ENCODE data around the gene BABAM1. TPM values are rescaled to one million over a fixed set of nuclear protein-coding genes. Genes with fewer than 3 reads are reported as not detected.

The BABAM1 gene
- total RNA-seq, 1 donor from 2014 or later: 83.3 TPM

DNA sequence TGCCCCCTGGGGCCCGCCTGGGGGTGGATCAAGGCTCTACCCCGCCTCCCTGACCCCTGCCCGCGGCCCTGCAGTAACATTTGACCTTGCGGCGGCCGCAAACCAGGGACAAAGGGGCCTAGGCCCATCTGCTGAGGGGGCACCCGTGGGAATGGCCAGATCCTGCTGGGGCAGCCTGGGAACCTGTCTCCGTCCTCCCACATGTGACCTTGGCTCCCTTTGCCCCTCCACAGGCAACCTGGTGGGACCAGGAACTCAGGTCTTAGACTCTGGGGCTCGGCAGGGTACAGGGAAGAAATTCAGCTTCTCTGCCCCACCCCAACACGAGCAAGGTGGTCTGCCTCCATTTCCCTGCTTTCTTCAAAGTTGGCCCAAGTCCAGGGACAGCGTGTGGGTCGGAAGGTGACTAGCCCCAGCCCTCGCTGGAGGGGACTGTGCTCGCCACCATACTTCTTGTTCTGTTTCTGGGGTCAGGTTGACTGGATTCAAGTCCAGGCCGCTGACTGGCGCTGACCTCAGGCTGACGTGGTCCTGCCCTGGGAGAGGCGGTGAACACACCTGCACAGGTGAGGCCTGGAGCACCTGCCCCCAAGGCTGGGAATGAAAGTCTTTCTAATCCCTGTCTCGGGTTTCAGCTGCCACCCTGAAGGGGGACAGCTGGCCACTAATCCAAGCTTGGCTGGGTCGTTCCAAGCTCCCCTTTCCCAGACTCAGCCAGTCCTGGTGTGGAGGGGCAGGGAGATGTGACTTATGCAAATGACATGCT, 19.0 kb upstream of the BABAM1 start:
- no peaks in the 10 kb centered on the region for H3K36me3 Mint-ChIP-seq (ENCODE audit: low read depth)
- TF ChIP-seq, protein P1, sequence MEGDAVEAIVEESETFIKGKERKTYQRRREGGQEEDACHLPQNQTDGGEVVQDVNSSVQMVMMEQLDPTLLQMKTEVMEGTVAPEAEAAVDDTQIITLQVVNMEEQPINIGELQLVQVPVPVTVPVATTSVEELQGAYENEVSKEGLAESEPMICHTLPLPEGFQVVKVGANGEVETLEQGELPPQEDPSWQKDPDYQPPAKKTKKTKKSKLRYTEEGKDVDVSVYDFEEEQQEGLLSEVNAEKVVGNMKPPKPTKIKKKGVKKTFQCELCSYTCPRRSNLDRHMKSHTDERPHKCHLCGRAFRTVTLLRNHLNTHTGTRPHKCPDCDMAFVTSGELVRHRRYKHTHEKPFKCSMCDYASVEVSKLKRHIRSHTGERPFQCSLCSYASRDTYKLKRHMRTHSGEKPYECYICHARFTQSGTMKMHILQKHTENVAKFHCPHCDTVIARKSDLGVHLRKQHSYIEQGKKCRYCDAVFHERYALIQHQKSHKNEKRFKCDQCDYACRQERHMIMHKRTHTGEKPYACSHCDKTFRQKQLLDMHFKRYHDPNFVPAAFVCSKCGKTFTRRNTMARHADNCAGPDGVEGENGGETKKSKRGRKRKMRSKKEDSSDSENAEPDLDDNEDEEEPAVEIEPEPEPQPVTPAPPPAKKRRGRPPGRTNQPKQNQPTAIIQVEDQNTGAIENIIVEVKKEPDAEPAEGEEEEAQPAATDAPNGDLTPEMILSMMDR (IDR thresholded peaks at IDR 0.05): no peak
- DNase-seq (ENCODE audit: low spot score): no peak
- peaks cover 32% of the 10 kb centered on the region for H3K4me1 Mint-ChIP-seq (ENCODE audit: low read depth)
- no peaks in the 10 kb centered on the region for H3K9me3 Mint-ChIP-seq (ENCODE audit: low read depth)
- H3K27me3 Mint-ChIP-seq (ENCODE audit: low read depth): no peaks in the 10 kb centered on the region
- no peak overlapping the region for H3K4me3 Mint-ChIP-seq (ENCODE audit: unreplicated experiment)
- no peak overlapping the region for H3K27ac Mint-ChIP-seq (ENCODE audit: unreplicated experiment)

DNA sequence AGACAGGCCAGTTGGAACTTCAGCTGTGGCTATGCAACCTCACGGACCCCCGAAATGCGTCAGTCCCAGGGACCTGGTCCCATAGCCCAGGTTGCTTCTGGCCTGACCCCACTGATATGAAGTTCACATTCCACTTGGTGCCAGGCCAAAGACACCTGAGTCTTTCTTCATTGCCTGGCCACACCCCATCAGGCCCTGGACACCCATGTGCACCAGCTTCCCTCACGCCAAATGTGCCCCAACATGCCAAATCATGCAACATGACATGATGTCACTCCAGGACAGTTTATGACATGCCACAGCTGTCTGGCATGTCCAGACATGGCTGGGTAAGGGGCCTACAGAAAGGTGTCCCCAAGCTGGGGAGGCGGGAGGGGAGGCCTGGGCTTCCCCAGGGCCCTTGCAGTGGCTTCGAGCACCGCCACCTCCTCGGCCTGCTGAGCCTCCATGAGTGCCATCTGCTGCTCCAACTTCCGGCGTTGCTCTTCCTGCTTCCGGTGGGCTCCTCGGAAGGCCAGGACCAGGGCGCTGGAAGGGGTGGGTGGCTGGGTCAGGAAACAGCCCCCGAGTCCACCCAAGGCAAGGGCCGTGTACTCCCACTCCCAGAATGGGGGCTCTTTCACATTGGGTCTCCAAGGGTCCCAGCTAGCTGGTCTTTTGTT, 17.2 kb upstream of the BABAM1 start:
- H3K27ac Mint-ChIP-seq (ENCODE audit: unreplicated experiment): no peak overlapping the region
- no peaks in the 10 kb centered on the region for H3K27me3 Mint-ChIP-seq (ENCODE audit: low read depth)
- no peaks in the 10 kb centered on the region for H3K9me3 Mint-ChIP-seq (ENCODE audit: low read depth)
- no peak for DNase-seq (ENCODE audit: low spot score)
- H3K36me3 Mint-ChIP-seq (ENCODE audit: low read depth): no peaks in the 10 kb centered on the region
- TF ChIP-seq, protein P1 (IDR thresholded peaks at IDR 0.05): no peak
- H3K4me3 Mint-ChIP-seq (ENCODE audit: unreplicated experiment): no peak overlapping the region
- H3K4me1 Mint-ChIP-seq (ENCODE audit: low read depth): peaks cover 28% of the 10 kb centered on the region

DNA sequence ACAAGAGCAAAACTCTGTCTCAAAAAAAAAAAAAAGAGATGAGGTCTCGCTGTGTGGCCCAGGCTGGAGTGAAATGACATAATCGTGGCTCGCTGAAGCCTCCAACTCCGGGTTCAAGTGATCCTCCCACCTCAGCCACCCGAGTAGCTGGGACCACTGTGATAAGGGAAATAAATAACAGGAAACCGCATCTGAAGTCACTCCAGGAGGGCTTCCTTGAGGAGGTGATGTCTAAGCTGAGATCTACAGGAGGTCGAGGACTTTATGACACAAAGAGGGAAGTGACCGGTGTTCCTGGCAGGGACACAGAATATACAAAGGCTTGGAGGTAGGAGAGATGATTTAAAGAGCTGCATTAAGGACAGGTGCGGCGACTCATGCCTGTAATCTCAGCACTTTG, 12.6 kb upstream of the BABAM1 start:
- H3K4me3 Mint-ChIP-seq (ENCODE audit: unreplicated experiment): no peak overlapping the region
- H3K36me3 Mint-ChIP-seq (ENCODE audit: low read depth): no peaks in the 10 kb centered on the region
- no peak overlapping the region for H3K27ac Mint-ChIP-seq (ENCODE audit: unreplicated experiment)
- no peak for DNase-seq (ENCODE audit: low spot score)
- H3K4me1 Mint-ChIP-seq (ENCODE audit: low read depth): peaks cover 7% of the 10 kb centered on the region
- no peaks in the 10 kb centered on the region for H3K27me3 Mint-ChIP-seq (ENCODE audit: low read depth)
- no peaks in the 10 kb centered on the region for H3K9me3 Mint-ChIP-seq (ENCODE audit: low read depth)
- TF ChIP-seq, protein P1 (IDR thresholded peaks at IDR 0.05): no peak

DNA sequence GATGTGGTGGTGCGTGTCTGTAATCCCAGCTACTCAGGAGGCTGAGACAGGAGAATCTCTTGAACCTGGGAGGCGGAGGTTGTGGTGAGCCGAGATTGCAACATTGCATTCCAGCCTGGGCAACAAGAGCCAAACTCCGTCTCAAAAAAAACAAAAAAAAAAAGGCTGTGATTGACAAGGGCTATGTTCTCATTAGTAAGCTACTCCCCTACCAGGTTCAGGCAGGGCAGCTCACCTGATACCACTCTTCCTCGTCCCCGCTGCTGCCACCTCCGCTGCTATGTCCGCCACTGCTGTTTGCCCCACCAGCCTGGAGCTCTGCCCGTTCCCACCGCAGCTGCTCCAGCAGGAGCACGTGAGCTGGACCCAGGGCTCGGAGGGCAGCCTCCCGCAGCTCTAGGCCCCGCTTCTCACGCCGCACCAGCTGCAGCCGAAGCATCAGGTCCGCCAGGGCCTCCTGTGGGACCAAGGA, 12.1 kb upstream of the BABAM1 start:
- H3K9me3 Mint-ChIP-seq (ENCODE audit: low read depth): no peaks in the 10 kb centered on the region
- H3K4me1 Mint-ChIP-seq (ENCODE audit: low read depth): peaks cover 7% of the 10 kb centered on the region
- no peak for DNase-seq (ENCODE audit: low spot score)
- TF ChIP-seq, protein P1 (IDR thresholded peaks at IDR 0.05): no peak
- no peaks in the 10 kb centered on the region for H3K36me3 Mint-ChIP-seq (ENCODE audit: low read depth)
- H3K4me3 Mint-ChIP-seq (ENCODE audit: unreplicated experiment): no peak overlapping the region
- no peak overlapping the region for H3K27ac Mint-ChIP-seq (ENCODE audit: unreplicated experiment)
- no peaks in the 10 kb centered on the region for H3K27me3 Mint-ChIP-seq (ENCODE audit: low read depth)

DNA sequence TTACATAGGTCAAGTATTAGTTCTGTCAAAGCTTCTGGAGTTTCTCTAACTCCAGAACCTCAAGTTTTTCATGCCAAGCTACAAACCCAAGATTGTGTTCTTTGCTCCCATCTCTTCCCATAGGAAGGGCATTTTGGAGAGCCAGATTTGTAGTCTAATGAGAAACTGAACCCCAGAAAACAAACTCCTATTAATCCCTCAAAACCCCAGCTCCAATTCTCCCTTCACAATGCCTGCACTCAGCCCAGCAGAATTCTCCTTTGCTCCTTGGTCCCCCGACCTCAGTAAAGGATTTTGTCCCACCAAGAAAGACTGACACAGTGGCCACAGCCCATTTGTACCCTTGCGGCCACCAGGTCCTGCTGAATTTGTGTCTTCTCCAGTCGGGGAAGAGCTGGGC, 11.1 kb upstream of the BABAM1 start:
- H3K27ac Mint-ChIP-seq (ENCODE audit: unreplicated experiment): no peak overlapping the region
- no peaks in the 10 kb centered on the region for H3K36me3 Mint-ChIP-seq (ENCODE audit: low read depth)
- no peak for DNase-seq (ENCODE audit: low spot score)
- TF ChIP-seq, protein P1 (IDR thresholded peaks at IDR 0.05): no peak
- no peak overlapping the region for H3K4me3 Mint-ChIP-seq (ENCODE audit: unreplicated experiment)
- H3K9me3 Mint-ChIP-seq (ENCODE audit: low read depth): no peaks in the 10 kb centered on the region
- peaks cover 10% of the 10 kb centered on the region for H3K4me1 Mint-ChIP-seq (ENCODE audit: low read depth)
- peaks cover 2% of the 10 kb centered on the region for H3K27me3 Mint-ChIP-seq (ENCODE audit: low read depth)

Measured in chondrocyte (in vitro differentiated cells).